ENCODE data around the gene NKD1. TPM values are rescaled to one million over a fixed set of nuclear protein-coding genes. Genes with fewer than 3 reads are reported as not detected.
A peak's percentile ranks its signal among the peaks of the same experiment; 100 is the strongest.

The NKD1 gene
- total RNA-seq, 1 donor from 2014 or later, result 2.4 TPM

DNA sequence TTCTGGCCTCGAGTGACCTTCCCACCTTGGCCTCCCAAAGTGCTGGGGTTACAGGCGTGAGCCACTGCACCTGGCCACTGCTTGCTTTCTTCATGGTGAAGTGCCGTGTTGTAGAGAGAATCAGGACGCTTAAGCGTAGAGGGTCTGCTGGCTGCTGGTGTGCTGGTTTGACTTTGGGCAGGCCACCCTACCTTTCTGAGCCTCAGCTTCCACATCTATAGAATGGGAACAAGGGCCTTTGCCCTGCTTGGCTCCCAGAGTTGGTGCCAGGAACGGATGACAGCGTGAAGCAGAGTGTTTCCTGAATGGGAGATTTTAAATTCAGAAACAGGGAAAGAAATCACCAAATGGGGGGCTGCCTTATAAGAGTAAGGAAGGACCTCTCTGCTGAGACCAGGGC is 60.9 kb downstream of the NKD1 start:
- FAIRE-seq (no peak), DNase-seq (ENCODE audit: low spot score in 2 of 2) (no peak)

DNA sequence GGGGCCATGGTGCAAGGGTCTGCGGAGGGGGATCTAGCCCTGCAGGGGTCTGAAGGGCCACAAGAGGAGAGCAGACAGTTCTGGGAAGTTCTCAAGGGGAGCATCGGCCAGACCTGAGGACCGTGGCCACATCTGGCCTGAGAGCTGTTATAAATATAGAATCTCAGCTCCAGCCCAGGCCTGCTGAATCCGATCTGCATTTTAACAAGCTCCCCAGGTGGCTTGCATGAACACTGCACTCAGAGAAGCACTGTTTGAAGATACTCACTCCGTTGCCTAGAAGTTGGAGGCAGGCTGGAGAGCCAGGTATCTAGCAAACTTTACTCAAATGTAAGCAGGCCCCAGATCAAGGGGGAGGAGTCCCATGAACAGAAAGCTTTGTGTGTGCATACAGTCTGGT is 61.3 kb downstream of the NKD1 start:
- DNase-seq (ENCODE audit: low spot score in 2 of 2), result no peak

DNA sequence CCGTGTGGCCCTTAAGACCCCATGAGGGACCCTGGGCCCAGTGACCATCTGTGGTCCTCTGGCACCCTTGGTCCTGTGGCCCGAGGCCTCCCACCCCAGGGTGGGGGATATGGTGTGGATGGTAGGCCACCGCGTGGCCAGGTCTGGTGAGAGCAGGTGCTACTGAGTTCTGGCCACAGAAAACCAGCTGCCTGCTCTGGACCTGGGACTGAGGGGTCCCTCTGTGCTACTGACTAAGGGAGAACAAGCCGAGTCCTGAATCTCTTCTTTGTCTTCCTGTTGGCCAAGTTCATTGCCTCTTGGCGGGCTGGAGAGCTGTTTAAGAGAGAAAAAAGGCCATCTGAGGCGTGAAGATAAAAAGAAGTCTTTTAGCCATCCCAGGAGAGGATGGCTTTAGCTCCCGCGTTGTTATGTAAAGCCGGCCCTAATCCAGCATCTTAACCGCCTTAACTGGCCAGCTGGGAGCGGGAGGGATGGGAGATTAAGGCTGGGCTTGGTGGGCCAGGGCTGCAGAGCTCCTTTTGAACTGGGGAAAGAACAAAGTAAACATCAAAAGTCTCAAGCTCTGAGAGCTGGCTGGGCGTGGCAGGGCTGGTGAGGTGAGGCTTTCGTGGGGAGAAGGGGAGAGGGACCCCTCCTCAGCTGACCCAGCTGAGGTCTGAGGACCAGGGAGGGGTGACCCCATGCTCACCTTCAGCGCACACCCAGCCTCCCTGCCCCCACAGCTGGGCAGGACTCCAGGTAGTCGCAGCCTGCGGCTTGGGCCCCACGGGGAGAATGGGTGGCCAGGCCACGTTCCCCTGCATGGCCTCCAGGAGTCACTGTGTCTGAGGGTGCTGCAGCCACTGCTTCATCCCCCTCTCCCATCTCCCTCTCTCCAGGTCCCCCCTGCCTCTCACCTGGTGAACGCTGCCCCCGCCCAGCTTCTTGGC is 62.4 kb downstream of the NKD1 start:
- DNase-seq (ENCODE audit: low spot score in 2 of 2) (no peak), FAIRE-seq (no peak)

More for the DNA sequence above, 61.3 kb downstream of the NKD1 start:
- no peak for FAIRE-seq

DNA sequence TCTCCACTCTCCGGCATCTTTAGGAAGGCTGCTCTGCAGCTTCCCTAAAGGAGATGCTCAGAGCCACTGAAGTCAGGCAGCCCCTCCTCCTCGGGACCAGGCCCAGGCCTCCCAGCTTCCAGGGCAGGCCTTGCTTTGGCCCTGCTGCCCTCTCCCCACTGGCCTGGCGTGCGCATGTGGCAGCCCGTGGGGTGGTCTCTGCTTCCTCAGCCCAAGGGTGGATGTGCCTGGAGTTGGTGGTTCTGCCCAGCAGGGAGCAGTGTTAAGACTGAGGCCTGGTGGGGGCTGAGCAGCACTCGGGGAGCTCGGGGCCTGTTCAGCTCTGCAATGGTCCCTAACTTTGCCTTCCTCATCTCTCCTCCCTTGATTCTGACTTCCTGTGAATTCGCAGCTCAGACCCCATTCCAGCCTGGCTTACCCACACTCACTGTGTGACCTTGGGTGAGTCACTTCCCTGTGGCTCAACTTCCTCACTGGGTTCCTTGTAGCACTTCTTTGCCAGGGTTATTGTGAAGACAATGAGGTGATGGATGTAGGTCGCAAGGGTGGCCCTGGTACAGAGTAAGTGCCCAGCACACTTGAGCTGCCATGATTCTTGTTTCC is 63.2 kb downstream of the NKD1 start:
- DNase-seq (ENCODE audit: low spot score in 2 of 2) (no peak), FAIRE-seq (no peak)

DNA sequence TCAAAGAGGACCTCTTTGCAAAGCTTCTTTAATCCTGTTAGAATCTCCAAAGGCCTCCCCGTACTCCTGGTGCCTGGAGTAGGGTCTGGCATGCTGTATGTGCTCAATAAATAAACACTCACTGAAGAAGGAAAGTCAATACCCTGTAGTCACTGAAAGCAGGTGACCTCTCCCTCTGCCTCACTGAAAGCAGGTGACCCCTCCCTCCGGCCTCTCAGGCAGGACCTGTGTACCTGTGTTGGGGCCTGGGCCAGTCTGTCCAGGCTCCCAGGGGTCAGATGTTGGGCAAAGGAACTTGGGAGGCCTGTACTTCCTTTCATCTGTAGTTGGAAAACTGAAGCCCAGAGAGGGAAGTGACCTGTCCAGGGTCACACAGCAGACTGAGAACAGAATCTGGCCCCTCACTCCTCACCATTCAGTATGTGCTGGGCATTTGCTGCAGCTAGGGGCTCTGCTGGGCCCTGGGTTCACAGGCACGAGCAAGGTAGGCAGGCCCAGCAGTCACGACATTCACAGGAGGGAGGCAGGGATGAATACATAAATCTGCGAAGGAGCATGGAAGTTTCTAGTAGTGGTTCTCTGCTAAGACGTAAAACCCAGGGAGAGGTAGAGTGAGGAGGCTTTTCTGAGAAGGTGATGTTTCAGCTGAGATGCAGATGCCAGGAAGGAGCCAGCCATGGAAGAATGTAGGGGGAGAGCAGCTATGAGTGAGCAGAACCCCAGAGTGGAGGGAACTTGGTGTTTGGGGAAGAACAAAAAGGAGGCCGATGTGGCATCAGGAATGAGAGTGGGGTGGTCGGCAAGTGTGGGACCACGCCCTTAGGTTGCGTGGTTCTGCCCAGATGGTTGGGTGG is 64.0 kb downstream of the NKD1 start:
- no peak for FAIRE-seq
- no peak for DNase-seq (ENCODE audit: low spot score in 2 of 2)

DNA sequence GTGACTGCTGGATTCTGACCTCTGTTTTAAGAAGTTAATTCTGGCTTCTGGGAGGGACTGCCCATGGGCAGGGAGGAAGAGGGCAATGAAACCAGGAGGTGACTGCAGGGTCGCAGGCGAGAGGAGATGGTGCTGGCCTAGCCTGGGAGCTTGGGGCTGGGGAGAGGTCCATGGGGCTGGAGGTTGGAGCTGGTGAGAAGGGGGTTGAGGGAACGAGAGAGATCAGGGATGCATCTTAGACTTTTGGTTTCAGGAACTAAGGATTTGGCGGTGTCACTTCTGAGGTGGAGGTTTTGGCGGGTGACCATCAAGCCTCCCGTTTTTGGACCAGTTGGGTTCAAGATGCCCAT is 64.6 kb downstream of the NKD1 start:
- no peak for FAIRE-seq
- DNase-seq (ENCODE audit: low spot score in 2 of 2), result no peak

DNA sequence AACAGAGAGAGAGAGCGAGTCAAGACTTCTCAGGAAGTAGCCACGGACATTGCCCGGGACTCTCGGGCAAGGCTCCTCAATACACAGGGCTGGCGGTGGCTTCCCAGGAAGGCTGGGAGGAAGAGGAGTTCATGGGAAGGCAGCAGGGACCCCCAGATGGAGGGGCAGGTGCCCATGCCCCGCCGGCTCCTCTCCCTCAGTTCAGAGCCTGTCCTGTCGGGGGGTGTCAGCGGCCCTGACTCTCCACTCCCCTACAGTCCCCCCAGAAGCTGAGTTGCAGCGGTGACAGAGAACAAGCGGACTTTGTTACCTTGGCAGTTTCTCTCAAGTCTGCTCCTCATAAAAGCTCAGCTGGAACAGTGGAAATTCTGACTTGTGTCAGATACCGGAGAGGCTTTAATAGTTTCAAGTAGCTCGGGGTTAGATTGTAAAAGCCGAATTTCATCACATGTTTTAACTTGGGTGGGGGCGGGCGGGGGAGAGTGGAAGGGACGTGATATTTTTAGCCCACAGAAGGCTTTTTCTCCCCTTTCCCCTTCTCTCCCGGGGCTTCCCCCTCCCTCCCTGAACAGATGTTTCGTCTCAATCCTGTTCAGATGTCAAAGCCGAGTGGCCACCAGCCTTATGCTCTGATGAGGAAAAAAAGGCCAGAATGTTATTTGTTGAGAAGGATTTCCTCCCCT is 65.2 kb downstream of the NKD1 start:
- FAIRE-seq (no peak), DNase-seq (ENCODE audit: low spot score in 2 of 2) (peak in 1 of 2 donors; percentile 36)

DNA sequence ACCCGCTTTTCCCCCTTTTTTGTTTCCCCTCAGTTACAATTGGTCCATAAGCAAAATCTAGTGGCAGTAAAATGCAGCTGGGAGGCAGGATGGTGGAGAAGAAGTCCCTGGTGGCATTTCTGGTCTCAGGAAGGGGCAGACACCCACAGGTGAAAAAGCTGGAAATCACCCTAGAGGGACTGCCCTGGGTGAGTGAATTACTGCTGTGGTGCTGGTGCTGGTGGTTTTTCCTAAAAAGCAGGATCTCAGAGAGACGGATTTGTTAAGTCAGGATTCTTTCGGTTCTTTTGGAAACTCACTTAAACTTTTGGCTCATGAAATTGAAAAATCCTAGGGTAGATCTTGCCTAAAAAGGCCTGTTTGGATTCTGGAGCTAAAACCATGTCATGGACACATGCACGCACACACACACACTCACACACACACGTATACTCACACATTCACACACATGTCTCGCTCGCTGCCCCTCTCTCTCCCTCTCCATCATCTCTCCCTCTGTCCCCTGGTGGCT is 65.8 kb downstream of the NKD1 start:
- FAIRE-seq (no peak), DNase-seq (ENCODE audit: low spot score in 2 of 2) (no peak)

DNA sequence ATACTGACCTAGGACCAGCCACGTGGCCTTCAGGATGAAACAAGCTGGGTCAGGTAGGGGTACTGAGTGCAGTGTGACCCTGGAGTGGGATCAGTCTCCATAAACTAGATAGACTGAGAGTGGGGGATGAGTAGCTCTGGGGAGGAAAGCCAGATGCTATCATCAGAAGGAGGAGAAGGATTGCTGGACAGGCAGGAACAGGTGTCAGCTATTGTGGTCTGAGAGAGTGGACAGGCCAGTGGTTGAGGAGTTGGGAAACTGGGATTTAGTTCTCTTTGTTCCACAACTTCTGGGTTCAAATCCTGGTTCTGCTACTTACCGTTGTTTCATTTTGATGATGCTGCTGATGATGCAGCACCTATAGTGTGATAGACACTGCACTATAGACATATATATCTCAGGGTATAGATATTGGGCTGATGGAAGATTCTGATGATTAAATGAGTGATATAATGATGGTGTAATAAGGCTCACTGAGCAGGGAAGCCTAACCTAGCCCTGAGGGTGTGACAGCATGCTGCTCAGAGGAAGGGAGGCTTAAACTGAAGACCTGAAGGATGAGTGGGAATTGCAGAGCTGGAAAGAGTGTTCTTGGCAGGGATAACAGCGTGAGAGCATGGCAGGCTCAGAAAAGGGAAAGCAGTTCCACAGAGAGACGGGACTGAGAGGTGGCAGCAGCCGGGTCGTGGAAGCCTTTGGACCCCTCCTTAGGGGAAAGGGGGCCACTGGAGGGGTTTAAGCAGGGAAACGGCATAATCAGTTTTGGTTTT is 66.9 kb downstream of the NKD1 start:
- DNase-seq (ENCODE audit: low spot score in 2 of 2) (no peak), FAIRE-seq (no peak)

DNA sequence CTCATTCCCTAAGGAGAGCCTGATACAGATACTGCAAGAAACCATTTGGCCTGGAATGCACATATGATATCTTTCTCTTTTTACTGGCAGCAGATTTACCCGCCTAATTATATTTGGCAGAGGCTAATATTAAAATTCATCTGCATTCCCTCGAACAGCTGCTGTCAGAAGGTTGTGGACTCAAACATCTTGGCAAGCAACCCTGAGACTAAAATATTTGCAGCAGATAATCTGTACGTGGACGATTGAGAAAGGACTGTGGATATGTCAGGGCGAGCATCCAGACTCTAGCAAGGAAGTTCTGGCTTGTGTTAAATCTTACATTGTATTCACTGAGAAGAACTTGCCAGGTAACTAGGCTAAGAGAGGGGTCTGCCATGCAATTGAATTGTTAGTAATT is 67.7 kb downstream of the NKD1 start:
- FAIRE-seq (no peak), DNase-seq (ENCODE audit: low spot score in 2 of 2) (no peak)

DNA sequence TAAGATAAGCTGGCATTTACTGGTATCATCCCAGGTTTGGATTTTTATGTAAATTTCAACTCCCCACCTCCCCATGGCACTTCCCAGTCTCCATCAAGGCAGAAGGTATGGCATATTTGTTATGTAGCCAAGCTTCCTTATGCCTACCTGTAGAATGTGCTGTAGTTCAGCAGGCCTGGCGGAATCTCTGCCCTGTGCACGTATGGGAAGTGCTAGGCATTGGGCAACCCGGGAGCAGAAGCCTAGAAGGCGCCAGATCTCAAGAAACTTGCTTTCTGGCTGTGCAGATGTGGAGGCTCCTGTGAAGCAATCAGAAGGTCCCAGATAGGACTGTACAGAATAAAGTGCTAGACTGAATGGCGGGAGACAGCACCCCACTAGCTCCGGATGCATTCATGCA is 68.2 kb downstream of the NKD1 start:
- DNase-seq (ENCODE audit: low spot score in 2 of 2) (no peak), FAIRE-seq (no peak)

DNA sequence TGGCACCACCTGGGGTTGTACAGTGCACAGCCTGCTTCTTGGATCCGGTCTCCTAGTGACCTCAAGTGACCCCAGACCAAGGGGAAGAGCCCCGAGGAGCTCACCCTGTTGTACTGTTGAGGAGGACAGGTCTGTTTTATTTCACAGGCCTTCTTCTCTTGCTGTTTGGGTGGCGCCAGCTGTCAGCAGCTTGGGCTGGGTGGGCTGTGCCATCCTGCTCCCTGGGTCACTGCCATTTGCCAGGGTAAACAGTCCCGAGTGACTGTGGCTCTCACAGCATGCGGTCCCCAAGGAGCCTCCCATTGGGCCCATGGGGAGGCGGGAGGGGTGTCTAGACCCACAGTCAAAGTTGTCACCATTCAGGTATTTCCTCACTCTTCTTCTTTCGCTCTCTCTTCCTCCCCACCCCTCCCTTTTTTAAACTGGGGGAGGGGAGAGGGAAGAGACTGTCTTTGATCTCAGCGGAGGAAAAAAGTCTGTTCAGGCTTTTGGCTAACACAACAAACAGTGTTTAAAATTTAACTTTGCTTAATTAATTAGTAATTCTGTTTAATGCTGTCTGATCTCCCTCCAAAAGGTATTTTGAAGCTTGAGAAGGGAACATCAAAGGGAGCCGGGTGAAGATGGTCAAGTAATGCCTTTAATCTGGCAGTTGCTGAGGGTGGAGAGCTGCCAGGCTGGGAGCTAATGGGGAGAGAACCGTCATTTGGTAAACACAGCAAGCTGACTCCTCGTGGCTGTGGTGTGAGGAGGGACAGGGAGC is 68.9 kb downstream of the NKD1 start:
- DNase-seq (ENCODE audit: low spot score in 2 of 2), result no peak
- no peak for FAIRE-seq

DNA sequence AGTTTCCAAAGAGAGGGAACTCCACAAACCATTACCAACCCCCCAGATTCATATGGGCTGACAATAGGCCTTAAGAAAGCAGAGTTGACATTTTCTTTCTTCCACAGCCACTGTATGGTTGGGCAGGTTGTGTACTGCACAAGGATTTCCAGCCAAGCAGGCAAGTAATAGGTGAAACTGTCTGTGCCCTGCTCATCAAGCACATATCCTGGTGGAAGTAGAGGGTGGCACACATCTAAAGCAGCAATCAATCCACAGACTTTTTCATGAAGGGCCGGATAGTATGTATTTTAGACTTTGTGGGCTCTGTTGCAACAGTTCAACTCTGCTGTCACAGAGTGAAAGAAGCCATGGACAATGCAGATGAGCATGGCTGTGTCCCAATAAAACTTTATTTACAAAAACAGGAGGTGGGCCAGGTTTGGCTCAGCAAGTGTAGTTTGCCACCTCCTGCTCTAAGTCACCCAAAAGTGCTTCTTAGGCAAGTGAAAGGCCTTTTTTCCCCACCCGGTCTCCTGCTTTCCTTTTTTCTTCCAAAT is 69.5 kb downstream of the NKD1 start:
- no peak for FAIRE-seq

DNA sequence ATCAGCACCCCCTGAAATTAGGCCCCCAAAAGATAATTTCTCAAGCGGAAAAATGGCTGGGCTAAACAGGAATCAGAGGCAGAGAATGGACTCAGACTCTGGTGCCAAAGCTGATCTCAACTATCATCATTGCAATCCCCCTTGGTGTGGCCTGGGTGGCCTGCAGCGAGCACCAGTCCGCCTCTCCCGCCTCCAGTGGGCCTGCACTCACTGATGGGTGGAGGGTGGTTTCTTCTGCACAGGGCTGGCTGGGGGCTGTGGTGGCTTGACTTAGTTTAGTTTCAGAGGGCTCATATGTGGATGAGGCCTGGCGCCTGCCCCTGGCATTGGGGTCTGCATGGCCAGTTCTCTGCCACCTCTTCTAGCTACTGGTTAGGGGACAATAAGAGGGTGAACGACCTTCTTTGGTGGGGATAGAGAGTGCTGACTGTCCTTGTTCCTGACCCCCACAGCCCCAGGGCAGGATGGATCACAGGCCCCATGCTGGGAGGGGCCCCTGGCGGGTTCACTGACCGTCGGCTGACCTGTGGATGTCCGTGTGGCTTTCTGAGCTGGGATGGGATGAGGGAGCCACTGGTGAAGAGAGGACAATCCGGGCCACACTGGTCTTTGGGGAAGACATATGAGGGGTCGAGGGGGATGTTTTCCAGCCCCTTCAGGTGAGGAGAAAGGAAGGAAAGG is 70.2 kb downstream of the NKD1 start:
- FAIRE-seq, result no peak

More for the DNA sequence above, 69.5 kb downstream of the NKD1 start:
- DNase-seq (ENCODE audit: low spot score in 2 of 2), result no peak

DNA sequence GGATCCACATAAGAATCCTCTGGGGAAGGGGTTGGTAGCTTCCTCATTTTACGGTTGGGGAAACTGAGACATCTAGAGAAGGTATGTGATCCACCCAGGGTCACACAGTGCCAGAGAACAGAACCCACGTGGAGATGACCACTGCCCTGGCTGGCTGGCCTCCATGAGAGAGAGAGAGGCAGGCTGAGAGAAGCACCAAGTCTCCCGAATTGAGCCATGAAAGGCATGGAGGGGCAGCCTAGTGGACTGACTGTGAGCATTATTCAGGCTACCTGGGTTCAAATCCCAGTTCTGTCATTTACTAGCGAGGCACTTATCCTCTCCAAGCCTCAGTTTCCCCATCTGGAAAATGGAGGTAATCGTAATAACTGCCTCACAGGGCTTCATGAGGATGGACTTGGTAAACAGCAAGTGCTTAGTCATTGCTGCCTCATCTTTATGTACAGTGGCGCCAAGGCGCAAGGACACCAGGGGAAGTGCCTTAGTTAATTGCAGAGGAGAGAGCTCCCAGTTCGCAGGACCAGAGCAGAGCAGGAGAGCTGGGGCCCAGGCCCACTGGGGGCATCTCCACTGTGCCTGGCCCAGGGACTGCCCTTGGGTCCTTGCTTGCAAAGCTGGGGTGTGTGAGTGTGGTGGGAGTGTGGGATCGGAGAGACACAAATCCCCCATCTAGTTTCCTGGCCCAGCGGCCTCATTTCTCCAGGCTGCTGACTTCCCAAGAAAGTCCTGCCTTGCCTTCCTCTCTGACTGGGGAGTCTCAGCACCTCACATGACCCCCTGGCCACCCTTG is 71.7 kb downstream of the NKD1 start:
- DNase-seq (ENCODE audit: low spot score in 2 of 2) (no peak), FAIRE-seq (no peak)

More for the DNA sequence above, 70.2 kb downstream of the NKD1 start:
- DNase-seq (ENCODE audit: low spot score in 2 of 2), result no peak

DNA sequence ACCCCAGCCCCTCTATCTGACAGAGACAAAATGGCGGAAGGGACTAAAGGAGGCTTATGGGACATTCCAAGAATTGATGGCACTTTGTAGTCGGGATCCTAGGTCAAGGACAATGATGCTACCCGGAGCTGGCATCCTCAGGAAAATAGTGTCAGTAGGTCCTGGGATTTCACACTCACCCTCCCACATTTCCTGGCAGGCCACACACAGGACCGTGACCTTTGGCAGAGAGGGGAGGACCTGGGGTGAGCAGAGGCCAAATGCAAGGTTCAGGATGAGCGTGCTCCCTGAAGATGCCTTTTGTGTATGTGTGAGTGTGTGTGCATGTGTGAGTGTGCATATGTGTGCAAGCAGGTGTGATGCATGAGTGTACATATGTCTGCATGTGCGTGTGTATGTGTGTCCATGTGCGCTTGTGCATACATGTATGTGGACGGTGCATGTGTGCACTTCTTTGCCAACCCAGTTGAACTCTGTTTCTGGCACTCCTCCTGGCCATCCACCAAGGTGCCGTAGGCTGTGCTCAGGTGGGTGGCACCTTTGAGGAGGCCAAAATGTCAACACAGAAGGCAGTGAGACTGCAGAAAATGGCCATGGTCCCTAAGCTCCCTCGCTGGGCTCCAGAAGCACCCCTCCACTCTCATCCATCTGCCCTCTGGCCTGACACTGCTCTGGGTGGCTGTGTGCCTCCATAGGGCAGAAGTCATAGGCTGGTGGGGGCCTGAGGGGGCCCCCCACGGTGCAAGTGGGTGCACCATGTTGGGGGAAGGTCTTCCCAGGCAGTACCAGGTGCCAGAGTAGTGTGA is 72.7 kb downstream of the NKD1 start:
- DNase-seq (ENCODE audit: low spot score in 2 of 2) (no peak), FAIRE-seq (no peak)
